NCI-H2107 (cell line): ENCODE measurements around the gene OSR1.
"Not testable (repeated sequence)": the region's sequence is repeated elsewhere in the genome, so short reads cannot be mapped to it uniquely, and the experiment has no call there.

ENCODE experiments used
- DNase-seq: peaks from one replicate; lab custom pipeline; 2025; lab: John Stamatoyannopoulos, UW

The OSR1 gene

DNA sequence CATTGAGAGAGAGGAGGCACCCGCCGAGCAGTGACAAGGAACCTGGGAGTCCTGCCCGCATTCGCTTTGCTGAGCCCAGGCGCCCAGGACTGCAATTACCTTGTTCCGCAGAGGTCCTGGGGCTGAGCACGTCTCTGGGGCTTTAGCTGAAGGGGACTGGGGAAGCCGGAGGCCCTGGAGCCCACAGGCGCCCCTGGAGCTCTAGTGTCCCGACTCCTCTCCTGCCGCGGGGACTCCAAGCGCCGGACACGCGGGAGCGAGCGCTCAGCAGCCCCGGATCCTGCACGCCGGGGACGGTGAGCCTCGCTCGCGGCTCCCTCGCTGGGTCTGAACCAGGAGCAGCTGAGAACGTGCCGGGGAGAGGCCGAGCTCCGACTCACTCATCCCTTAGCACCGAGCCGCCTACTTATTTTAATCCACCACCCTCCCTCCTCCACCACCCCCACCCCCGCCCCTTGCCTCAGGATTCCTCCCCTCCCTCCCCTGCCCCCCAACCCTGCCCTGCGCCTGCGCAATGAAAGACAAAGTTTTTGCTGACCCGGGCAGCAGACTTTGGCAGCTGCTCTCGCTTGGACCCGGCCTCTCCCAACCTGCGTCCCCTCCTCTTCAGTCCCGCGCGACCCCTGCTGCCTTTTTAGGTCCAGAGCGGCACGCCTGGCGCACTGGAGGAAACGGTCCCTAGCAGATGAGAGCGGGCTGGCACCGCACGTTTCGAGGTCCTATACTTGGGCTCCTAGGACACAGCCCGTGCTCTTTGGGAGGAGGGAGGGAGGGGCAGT, at the start of gene OSR1:
OSR1 (minus strand) TSS at position 382 of the 779 bp plus-strand sequence. CDS start 4,818 bp downstream, outside the sequence.
- DNase-seq: no peak

DNA sequence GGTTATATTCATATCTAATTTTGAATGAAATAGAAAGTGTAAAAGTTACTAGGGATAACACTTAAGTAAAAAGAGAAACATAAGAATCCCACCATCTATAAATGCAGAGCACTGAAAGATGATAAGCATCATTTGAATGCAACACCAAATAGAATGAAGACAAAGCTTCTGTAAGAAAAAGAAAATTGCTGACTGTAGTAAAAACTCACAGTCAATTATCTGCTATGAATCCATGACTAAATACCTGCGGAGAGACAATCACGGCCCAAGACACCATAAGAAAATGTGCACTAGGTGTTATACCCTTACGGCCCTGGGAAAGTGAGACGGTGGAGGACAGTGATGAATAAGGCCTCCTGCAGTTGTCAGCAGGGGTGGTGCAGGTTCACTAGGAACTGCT, 45.4 kb upstream of the OSR1 start:
- no peak for DNase-seq

GRCh38 chr2:19392191-19392590, 33.8 kb upstream of the OSR1 start:
- DNase-seq: no peak

GRCh38 chr2:19389469-19389868, 31.0 kb upstream of the OSR1 start:
- not testable (repeated sequence) for DNase-seq

DNA sequence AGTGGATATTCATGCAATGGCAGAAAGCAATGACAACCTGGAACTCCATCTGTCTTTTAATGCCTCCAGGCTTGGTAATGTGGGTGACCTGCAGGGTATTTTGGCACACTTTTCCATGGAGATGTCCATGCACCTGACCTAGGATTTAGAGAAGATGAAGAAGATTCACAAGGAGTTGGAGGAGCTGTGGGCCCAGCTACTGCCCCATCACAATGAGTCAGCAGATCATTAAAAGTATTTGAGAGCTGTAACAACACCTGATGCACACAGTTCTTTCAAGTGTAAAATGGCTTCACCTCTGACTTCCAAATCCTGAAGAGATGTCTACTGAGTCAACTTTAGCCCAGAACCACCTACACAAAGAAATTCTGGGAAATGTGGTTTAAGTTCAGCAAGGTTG, 22.1 kb upstream of the OSR1 start:
- DNase-seq: no peak

DNA sequence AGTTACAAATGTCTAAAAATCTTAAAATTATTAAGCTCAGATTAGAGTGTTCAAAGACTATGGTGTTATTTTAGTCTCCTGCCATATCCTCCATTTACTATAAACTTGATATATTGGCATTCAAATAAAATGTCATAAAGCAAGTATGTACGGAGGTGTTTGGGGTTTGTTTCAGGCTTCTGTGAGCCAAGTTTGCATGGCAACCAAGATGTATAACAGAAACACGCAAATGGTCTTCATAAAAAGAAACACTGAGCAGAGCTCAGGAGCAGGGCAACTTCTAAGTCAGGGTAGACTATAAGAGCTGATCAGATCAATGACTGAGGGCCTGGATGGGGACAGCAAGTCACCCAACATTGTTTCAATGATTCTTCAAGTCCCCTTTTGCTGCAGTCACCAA, 20.5 kb upstream of the OSR1 start:
- DNase-seq: no peak

- no peak for DNase-seq
These were observed 19.3 kb upstream of the OSR1 start for GRCh38 chr2:19377717-19378116.

DNA sequence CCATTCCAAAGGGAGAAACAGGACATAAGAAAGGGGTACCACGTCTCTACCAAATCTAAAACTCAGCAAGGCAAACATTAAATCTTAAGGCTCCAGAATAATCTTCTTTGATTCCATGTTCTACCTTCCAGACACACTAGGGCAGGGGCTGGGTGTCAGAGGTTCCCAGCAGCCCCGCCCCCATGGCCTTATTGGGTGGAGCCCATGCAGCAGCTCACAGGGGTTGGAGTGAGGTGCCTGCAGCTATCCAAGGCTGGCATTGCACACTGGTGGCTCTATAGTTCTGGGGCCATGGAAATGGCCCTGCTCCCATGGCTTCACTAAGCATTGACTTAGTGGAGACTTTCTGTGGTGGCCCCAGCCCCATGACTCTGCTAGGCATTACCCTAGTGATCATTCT, 14.9 kb upstream of the OSR1 start:
- no peak for DNase-seq

DNA sequence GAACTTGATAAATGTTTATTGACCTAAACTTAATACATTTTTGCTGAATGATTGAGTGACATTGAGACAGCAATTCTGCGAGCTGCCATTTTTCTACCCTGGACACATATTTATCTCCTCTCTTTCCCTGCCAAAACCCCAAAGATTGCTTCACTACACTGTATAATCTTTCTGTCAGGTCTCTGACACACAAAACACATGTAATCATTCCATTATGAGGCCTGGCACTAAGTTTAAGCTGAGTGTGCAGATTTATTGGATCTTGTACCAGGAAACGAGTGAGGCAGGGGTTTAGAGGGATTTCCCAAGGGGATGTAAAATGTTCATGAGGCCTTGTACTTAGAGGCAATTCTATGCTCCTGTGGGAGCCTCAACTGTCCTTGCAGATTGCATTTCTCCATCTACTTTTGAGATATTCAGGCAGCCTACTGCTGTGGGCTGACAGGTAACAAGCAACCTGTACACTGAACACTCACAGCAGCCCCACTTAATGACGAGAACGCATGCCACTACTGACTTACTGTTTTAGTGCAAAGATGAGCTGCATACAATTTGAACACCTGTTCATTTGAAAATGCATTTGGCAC, 13.7 kb upstream of the OSR1 start:
- no peak for DNase-seq

GRCh38 chr2:19369341-19369955, 11.0 kb upstream of the OSR1 start:
- DNase-seq: no peak

- no peak for DNase-seq
These were observed 10.3 kb upstream of the OSR1 start for GRCh38 chr2:19368760-19369159.

DNA sequence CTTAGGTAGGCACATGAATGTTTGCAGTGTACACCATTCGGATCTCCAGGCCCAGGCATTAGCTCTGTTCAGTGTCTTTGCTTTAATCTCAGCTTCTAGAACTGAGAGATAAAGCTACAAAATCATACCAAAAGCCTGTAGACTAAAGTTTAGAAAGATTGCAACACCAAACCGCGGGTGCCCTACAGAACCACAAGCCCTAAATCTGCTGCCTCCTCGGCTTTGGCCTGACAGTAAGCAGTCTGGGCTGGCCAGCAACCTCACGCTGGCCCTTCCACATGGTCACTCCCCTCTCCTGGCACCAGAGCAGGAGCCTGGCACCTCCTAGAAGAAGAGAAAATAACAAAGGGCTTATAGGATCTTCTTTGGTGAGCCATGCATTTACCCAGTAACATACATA, 8.9 kb upstream of the OSR1 start:
- DNase-seq: no peak

DNA sequence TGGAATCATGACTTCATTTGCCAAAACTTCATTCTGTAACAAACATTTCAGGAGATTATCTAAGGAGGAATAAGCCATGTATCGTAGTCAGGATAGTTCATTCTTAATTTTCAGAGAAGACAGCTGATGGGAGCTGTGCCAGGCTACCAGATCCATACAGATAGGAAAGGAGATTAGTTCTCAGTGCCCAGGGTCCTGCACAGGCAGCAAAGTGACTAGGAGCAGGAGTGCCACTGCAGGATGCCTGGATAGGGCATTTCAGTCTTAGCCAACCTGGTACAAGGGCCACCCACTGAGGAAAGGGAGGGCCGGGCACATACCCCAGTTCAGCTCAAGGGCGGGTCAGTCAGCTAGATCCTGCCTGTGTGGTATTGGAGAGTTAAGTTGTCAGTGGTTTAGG, 6.7 kb upstream of the OSR1 start:
- DNase-seq: no peak

- DNase-seq: no peak
These were observed 5.6 kb upstream of the OSR1 start for GRCh38 chr2:19364014-19364413.

DNA sequence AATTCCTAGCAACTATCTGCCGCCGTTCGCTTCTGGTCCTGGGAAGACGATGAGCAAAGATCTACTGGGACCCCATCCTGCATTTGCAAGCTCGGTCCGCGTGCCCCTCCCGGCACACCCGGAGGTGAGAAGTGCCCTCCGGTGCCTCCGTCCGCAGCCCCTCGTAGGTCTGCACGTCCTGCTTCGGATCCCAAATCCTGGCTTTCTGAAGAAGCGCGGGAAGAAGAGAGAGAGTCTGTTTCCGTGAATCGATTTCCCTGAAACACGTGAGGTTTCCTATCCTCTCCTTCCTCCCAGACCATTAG, 5.0 kb upstream of the OSR1 start:
- no peak for DNase-seq

- peak; percentile 25 for DNase-seq
These were observed 4.5 kb upstream of the OSR1 start for GRCh38 chr2:19362755-19363473.

GRCh38 chr2:19362094-19362754, 3.8 kb upstream of the OSR1 start:
- no peak for DNase-seq

GRCh38 chr2:19361325-19361990, 3.0 kb upstream of the OSR1 start:
- DNase-seq: no peak

- no peak for DNase-seq
These were observed 2.5 kb upstream of the OSR1 start for GRCh38 chr2:19360966-19361321.

DNA sequence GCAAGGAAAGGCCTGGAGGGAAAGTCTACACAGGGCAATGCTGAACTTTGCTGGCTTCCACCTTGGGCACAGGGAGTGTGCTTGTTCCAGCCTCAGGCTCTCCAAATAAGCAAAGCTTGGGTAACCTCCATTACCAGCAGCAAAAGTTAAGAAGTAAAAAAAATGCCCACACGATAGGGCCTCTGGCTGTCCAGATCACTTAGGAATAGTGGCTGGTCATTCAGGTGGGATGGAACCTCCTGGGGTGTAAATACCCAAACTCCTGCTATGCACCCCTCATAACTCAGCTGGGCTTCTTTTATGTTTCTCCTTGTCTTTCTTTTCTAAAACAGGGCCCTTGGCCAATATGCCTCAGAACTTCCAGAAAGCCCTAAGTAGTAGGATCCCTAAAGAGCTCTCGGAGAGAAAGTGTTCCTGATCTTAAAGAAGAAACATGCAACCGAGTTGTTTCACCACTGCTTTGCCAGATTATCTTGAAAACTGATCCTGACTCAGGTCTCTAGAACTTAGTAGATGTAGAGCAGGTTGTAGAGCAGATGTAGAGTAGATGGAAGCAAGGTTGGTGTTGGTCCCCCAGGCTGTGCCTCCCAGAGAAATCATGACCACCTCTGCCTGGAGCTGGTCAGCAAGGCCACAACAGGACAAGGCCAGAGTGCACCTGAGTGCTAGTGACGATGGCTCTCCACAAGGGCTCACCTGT, 2.0 kb upstream of the OSR1 start:
- DNase-seq: no peak

- no peak for DNase-seq
These were observed 1.0 kb upstream of the OSR1 start for GRCh38 chr2:19359456-19359855.
